Measurements from ENCODE around the gene PLP1.
"Not testable (repeated sequence)": the region's sequence is repeated elsewhere in the genome, so short reads cannot be mapped to it uniquely, and the experiment has no call there.

Gene PLP1

GRCh38 chrX:103792916-103793544 lies 16.4 kb downstream of the PLP1 start:
- Mint-ChIP-seq H3K36me3 (no peaks in the 10 kb centered on the region), H3K4me3 (no peak overlapping the region), H3K27ac (no peak overlapping the region), H3K4me1 (ENCODE audit: low read depth) (no peaks in the 10 kb centered on the region), H3K27me3 (peaks cover 4% of the 10 kb centered on the region), H3K9me3 (ENCODE audit: low read depth) (no peaks in the 10 kb centered on the region)

DNA sequence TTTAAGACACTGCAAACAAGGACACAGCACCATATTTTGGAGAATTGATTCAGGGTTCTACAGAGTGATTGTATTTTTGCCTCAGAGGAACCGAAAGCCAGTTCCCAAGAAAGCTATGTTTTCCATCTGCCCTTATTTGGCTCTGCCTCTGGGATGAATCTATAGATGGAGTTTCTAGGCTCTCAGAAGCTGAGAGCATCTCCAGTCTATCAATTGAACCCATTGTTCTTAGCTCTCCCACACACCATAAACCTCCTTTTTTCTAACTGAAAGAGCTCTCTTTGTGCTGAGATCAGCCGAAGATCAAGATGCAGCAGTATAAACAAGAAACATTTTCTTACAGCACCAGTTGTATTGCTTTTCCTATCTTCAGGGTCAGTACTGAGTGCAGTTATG lies 16.9 kb downstream of the PLP1 start:
- no peak overlapping the region for H3K4me3 Mint-ChIP-seq
- H3K36me3 Mint-ChIP-seq, result no peaks in the 10 kb centered on the region
- peaks cover 4% of the 10 kb centered on the region for H3K27me3 Mint-ChIP-seq
- H3K27ac Mint-ChIP-seq, result no peak overlapping the region
- no peaks in the 10 kb centered on the region for H3K9me3 Mint-ChIP-seq (ENCODE audit: low read depth)
- H3K4me1 Mint-ChIP-seq (ENCODE audit: low read depth), result no peaks in the 10 kb centered on the region

DNA sequence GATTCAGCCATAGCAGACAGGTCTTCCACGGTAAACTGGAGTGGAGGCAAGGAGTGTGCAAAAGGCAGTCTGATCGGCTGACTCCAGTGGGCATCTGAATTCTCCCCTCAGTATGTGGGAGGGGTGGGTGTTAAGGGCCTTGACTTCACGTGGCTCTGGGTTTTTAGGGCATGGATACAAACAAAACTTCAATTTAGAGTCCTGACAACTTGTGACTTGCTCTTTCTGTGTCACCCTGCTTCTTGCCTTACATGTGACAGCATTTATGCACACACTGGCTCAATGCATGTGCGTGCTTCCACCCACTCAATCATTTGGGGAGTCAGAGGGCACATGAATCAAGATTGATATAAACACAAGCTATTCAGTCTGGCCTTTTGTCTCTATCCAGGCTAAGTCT lies 17.5 kb downstream of the PLP1 start:
- peaks cover 4% of the 10 kb centered on the region for H3K27me3 Mint-ChIP-seq

GRCh38 chrX:103797691-103798090 lies 21.1 kb downstream of the PLP1 start:
- Mint-ChIP-seq H3K27me3 (peaks cover 4% of the 10 kb centered on the region), H3K36me3 (no peaks in the 10 kb centered on the region), H3K9me3 (ENCODE audit: low read depth) (no peaks in the 10 kb centered on the region), H3K4me1 (ENCODE audit: low read depth) (no peaks in the 10 kb centered on the region), H3K27ac (no peak overlapping the region), H3K4me3 (no peak overlapping the region)

More for the DNA sequence above, 17.5 kb downstream of the PLP1 start:
- Mint-ChIP-seq H3K36me3 (no peaks in the 10 kb centered on the region), H3K4me1 (ENCODE audit: low read depth) (no peaks in the 10 kb centered on the region), H3K4me3 (no peak overlapping the region), H3K27ac (no peak overlapping the region), H3K9me3 (ENCODE audit: low read depth) (no peaks in the 10 kb centered on the region)

DNA sequence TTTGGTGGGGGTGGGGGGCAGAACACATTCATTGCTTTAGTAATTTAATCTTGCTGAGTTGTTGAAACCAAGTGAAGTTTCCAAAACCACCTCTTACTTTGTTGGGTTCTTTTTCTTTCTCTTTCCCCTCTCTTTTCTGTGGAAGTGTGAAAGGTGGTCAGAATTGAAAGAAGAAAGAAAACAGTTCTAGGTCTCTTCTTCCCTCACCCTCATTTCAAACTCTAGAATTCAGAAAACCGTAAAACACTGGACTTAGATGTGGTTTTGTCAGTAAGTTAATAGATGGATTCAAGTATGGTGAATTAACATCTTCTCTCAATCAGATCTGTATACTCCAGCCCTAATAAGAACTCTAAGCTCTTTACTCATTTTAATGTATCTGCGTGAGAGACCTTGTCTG lies 23.7 kb downstream of the PLP1 start:
- no peaks in the 10 kb centered on the region for H3K9me3 Mint-ChIP-seq (ENCODE audit: low read depth)
- no peaks in the 10 kb centered on the region for H3K4me1 Mint-ChIP-seq (ENCODE audit: low read depth)
- no peak overlapping the region for H3K27ac Mint-ChIP-seq

DNA sequence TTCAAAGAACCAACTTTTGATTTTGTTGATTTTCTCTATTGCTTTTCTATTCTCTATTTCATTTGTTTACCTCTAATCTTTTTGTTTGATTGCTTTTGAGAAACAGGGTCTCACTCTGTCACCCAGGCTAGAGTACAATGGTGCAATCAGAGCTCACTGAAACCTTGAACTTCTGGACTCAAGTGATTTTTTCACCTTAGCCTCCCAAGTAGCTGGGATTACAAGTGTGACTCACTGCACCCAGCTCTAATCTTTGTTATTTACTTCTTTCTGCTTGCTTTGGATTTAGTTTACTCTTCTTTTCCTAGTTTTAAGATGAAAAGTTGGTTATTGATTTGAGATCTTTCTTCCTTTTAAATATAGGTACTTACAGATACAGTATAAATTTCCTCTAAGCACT lies 29.2 kb downstream of the PLP1 start:
- no peaks in the 10 kb centered on the region for H3K36me3 Mint-ChIP-seq
- peaks cover 3% of the 10 kb centered on the region for H3K27me3 Mint-ChIP-seq
- H3K4me3 Mint-ChIP-seq, result no peak overlapping the region
- no peaks in the 10 kb centered on the region for H3K4me1 Mint-ChIP-seq (ENCODE audit: low read depth)
- no peaks in the 10 kb centered on the region for H3K9me3 Mint-ChIP-seq (ENCODE audit: low read depth)
- H3K27ac Mint-ChIP-seq, result no peak overlapping the region

More for the DNA sequence above, 23.7 kb downstream of the PLP1 start:
- Mint-ChIP-seq H3K27me3 (no peaks in the 10 kb centered on the region), H3K36me3 (no peaks in the 10 kb centered on the region), H3K4me3 (no peak overlapping the region)

- Mint-ChIP-seq H3K9me3 (ENCODE audit: low read depth) (no peaks in the 10 kb centered on the region), H3K4me3 (no peak overlapping the region), H3K27me3 (peaks cover 3% of the 10 kb centered on the region), H3K36me3 (no peaks in the 10 kb centered on the region), H3K4me1 (ENCODE audit: low read depth) (no peaks in the 10 kb centered on the region), H3K27ac (no peak overlapping the region)
These were observed 30.3 kb downstream of the PLP1 start for GRCh38 chrX:103806862-103807474.

DNA sequence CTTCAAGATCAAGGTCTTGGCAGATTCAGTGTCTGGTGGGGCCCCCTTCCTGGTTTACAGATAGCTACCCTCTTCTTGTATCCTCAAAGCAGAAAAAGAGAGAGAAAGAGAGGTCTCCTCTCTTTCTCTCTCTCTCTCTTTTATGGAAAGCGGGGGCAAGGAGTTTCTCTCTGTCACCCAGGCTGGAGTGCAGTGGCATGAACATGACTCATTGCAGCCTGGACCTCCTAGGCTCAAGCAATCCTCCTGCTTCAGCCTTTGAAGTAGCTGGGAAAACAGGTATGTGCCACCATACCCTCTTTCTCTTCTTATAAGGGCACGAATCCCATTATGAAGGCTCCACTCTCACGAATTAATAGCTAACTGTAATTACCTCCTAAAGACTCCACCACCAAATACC lies 35.2 kb downstream of the PLP1 start:
- peaks cover 3% of the 10 kb centered on the region for H3K27me3 Mint-ChIP-seq
- no peaks in the 10 kb centered on the region for H3K36me3 Mint-ChIP-seq
- no peak overlapping the region for H3K4me3 Mint-ChIP-seq

GRCh38 chrX:103817101-103817500 lies 40.5 kb downstream of the PLP1 start:
- not testable (repeated sequence) for H3K27me3 Mint-ChIP-seq; H3K9me3 Mint-ChIP-seq (ENCODE audit: low read depth); H3K4me3 Mint-ChIP-seq; H3K27ac Mint-ChIP-seq; H3K4me1 Mint-ChIP-seq (ENCODE audit: low read depth); H3K36me3 Mint-ChIP-seq

More for the DNA sequence above, 35.2 kb downstream of the PLP1 start:
- no peak overlapping the region for H3K27ac Mint-ChIP-seq
- H3K4me1 Mint-ChIP-seq (ENCODE audit: low read depth), result no peaks in the 10 kb centered on the region
- H3K9me3 Mint-ChIP-seq (ENCODE audit: low read depth), result no peaks in the 10 kb centered on the region

- no peak overlapping the region for H3K4me3 Mint-ChIP-seq
- H3K36me3 Mint-ChIP-seq, result no peaks in the 10 kb centered on the region
- no peak overlapping the region for H3K27ac Mint-ChIP-seq
- no peaks in the 10 kb centered on the region for H3K27me3 Mint-ChIP-seq
- H3K9me3 Mint-ChIP-seq (ENCODE audit: low read depth), result no peaks in the 10 kb centered on the region
- H3K4me1 Mint-ChIP-seq (ENCODE audit: low read depth), result no peaks in the 10 kb centered on the region
These were observed 40.9 kb downstream of the PLP1 start for GRCh38 chrX:103817502-103817901.

- H3K4me3 Mint-ChIP-seq, result no peak overlapping the region
- H3K27ac Mint-ChIP-seq, result no peak overlapping the region
- no peaks in the 10 kb centered on the region for H3K27me3 Mint-ChIP-seq
- no peaks in the 10 kb centered on the region for H3K4me1 Mint-ChIP-seq (ENCODE audit: low read depth)
- no peaks in the 10 kb centered on the region for H3K9me3 Mint-ChIP-seq (ENCODE audit: low read depth)
- H3K36me3 Mint-ChIP-seq, result no peaks in the 10 kb centered on the region
These were observed 42.4 kb downstream of the PLP1 start for GRCh38 chrX:103818842-103819619.

DNA sequence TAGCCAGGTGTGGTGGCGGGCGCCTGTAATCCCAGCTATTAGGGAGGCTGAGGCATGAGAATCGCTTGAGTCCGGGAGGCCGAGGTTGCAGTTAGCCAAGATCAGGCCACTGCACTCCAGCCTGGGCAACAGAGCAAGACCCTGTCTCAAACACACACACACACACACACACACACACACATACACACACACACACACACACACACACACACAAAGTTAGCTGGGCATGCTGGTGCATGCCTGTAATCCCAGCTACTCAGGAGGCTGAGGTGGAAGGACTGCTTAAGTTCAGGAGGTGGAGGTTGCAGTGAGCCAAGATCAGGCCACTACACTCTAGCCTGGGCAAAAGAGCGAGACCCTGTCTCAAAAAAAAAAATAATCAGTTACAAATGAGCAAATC lies 44.2 kb downstream of the PLP1 start:
- not testable (repeated sequence) for H3K36me3 Mint-ChIP-seq, H3K27me3 Mint-ChIP-seq

DNA sequence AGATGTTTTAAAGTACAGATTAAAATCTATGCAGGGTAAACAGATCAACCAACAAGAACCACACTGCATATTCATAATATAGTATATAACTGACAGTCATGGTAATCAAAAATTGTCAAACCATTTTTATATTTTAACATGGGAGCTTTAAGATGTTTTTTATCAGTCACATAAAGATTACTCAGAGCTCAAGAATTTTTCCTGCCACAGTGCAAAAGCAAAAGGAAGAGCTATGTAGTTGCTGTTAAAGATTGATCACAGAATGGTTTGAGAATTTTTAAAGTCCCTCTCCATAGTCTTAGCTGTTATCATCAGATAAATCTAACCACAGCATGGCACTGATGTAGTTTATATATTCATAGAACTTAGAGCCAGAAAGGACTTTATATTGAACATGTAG lies 47.0 kb downstream of the PLP1 start:
- Mint-ChIP-seq H3K4me1 (ENCODE audit: low read depth) (no peaks in the 10 kb centered on the region), H3K9me3 (ENCODE audit: low read depth) (no peaks in the 10 kb centered on the region), H3K4me3 (no peak overlapping the region), H3K27ac (no peak overlapping the region), H3K36me3 (no peaks in the 10 kb centered on the region), H3K27me3 (no peaks in the 10 kb centered on the region)

More for the DNA sequence above, 44.2 kb downstream of the PLP1 start:
- H3K27ac Mint-ChIP-seq; H3K9me3 Mint-ChIP-seq (ENCODE audit: low read depth); H3K4me3 Mint-ChIP-seq; H3K4me1 Mint-ChIP-seq (ENCODE audit: low read depth): not testable (repeated sequence)

DNA sequence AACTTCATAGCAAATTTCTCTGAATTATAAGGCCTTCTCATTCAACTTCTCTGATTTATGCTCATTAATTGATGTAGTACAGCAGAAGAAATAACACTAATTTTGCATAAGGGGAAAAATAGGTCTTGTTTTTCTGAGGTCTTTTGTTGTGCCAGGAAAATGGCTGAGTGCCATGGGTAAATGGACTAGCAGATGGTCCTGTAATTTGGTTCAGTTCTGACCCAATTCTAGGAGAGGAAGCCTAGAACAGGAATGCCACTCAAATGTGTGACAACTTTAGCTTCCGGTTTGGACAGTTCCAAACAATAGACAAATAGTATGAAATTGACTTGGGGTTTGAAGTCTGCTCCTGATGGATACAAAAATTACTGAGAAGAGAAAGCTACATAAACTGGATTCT lies 49.2 kb downstream of the PLP1 start:
- Mint-ChIP-seq H3K4me3 (no peak overlapping the region), H3K9me3 (ENCODE audit: low read depth) (no peaks in the 10 kb centered on the region), H3K27ac (no peak overlapping the region), H3K27me3 (no peaks in the 10 kb centered on the region), H3K36me3 (no peaks in the 10 kb centered on the region), H3K4me1 (ENCODE audit: low read depth) (no peaks in the 10 kb centered on the region)

- no peaks in the 10 kb centered on the region for H3K27me3 Mint-ChIP-seq
These were observed 51.9 kb downstream of the PLP1 start for GRCh38 chrX:103828529-103828928.

More at GRCh38 chrX:103828529-103828928, 51.9 kb downstream of the PLP1 start:
- Mint-ChIP-seq H3K27ac (no peak overlapping the region), H3K9me3 (ENCODE audit: low read depth) (no peaks in the 10 kb centered on the region), H3K4me3 (no peak overlapping the region), H3K36me3 (no peaks in the 10 kb centered on the region), H3K4me1 (ENCODE audit: low read depth) (peaks cover 3% of the 10 kb centered on the region)

Measured in activated naive CD8-positive, alpha-beta T cell (primary cell).